Measurements from ENCODE around the gene MUC5AC. TPM values are rescaled to one million over a fixed set of nuclear protein-coding genes. Genes with fewer than 3 reads are reported as not detected.
A peak's percentile ranks its signal among the peaks of the same experiment; 100 is the strongest.

Gene MUC5AC
- total RNA-seq, 1 donor from 2014 or later: 0.11 TPM

GRCh38 chr11:1195682-1196515, 38.1 kb downstream of the MUC5AC start:
- intact Hi-C loops (cut with DNase I): no loop called here
- no peak overlapping the region for H3K27ac ChIP-seq
- no peak overlapping the region for H3K4me3 ChIP-seq
- H3K4me1 ChIP-seq: no peaks in the 10 kb centered on the region
- H3K9me3 ChIP-seq: no peaks in the 10 kb centered on the region
- H3K36me3 ChIP-seq: no peaks in the 10 kb centered on the region
- no peaks in the 10 kb centered on the region for H3K27me3 ChIP-seq
- DNase-seq (ENCODE audit: low spot score in 2 of 2): peak in 1 of 2 donors; percentile 59
- TF ChIP-seq CTCF (IDR thresholded peaks at IDR 0.05): no peak

DNA sequence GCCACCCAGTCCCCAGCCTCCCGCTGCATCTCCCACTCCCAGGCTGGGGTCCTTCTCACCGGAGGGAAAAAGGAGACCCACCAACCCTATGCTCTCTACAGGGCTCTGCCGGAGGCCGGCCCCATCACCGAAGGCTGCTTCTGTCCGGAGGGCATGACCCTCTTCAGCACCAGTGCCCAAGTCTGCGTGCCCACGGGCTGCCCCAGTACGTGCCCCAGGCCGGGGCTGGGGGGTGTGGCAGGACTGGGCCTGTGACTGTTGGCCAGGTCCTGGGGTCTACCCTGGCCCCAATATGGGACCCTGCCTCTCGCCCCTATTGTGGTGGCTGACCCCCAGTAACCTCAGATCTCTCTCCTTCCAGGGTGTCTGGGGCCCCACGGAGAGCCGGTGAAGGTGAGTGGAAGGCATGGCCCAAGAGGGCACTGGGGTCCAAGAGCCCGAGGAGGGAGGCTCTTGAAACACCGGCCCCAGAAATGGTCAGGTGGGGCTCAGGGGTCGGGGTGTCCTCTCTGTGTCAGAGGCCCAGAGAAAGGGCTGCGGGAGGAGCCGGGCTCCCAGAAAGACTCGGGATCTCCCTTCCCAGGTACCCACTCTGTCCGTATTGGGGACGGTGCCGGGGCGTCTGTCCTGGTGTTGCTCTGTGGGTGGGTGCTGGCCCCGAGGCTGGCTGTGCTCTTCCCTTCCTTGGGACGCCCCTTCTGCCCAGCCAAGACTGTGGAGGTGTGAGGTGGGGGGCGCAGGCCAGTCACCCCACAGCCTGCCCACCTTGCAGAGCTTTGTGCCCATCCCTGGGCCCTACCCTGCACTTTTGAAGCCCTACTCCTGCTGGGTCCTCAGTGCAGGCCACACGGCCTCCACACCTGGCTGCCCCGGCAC, 39.0 kb downstream of the MUC5AC start:
- Histone ChIP-seq H3K27ac (no peak overlapping the region), H3K9me3 (no peaks in the 10 kb centered on the region), H3K4me3 (no peak overlapping the region), H3K36me3 (no peaks in the 10 kb centered on the region), H3K4me1 (no peaks in the 10 kb centered on the region), H3K27me3 (no peaks in the 10 kb centered on the region)
- intact Hi-C loops (cut with DNase I): no loop called here
- peak in 1 of 2 donors; percentile 59 for DNase-seq (ENCODE audit: low spot score in 2 of 2)
- TF ChIP-seq CTCF (IDR thresholded peaks at IDR 0.05): no peak

DNA sequence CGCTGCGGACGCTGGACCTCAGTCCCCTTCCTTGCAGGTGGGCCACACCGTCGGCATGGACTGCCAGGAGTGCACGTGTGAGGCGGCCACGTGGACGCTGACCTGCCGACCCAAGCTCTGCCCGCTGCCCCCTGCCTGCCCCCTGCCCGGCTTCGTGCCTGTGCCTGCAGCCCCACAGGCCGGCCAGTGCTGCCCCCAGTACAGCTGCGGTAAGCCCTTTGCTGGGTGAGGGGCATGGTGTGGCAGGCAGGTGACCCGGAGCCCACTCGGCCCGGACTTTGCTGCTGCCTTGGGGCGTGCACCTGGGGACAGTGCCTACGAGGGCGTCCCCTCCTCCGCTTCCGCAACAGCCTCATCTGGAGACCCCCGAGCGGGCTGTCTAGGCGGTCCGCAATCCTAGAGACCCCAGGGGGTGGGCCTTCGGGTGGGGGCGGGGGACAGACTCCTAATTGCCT, 39.7 kb downstream of the MUC5AC start:
- peak in 1 of 2 donors; percentile 56 for DNase-seq (ENCODE audit: low spot score in 2 of 2)
- H3K36me3 ChIP-seq: no peaks in the 10 kb centered on the region
- intact Hi-C loops (cut with DNase I): no loop called here
- H3K9me3 ChIP-seq: no peaks in the 10 kb centered on the region
- no peaks in the 10 kb centered on the region for H3K27me3 ChIP-seq
- H3K27ac ChIP-seq: no peak overlapping the region
- no peak for TF ChIP-seq CTCF (IDR thresholded peaks at IDR 0.05)
- H3K4me3 ChIP-seq: no peak overlapping the region
- no peaks in the 10 kb centered on the region for H3K4me1 ChIP-seq

DNA sequence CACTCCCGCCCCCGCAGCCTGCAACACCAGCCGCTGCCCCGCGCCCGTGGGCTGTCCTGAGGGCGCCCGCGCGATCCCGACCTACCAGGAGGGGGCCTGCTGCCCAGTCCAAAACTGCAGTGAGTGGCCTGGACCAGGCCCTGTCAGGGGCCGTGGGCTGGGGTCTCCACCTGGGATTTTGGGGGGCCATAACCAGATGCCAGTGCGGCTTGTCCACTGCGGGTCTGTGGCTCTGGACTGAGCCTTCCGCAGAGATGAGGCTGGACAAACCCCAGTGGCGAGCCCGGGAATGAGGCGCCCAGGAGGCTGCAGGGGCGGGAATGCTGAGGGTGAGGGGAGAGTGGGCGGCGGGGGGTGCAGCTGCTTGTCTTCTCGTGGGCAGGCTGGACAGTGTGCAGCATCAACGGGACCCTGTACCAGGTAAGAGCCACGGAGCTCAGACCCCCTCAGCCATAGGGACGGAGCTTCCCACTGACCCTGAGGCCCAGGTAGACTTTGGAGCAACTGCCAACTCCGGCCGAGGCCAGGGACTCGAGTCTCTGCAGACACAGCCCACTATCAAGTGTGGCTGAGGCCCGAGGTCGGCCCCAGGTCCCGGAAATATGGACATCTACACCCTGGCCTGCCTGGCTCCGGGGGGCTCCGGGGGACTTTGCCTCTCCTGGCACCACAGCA, 40.3 kb downstream of the MUC5AC start:
- Histone ChIP-seq H3K4me3 (no peak overlapping the region), H3K36me3 (no peaks in the 10 kb centered on the region), H3K27me3 (no peaks in the 10 kb centered on the region), H3K9me3 (no peaks in the 10 kb centered on the region), H3K4me1 (no peaks in the 10 kb centered on the region), H3K27ac (no peak overlapping the region)
- intact Hi-C loops (cut with DNase I): no loop called here
- DNase-seq (ENCODE audit: low spot score in 2 of 2): peak in 1 of 2 donors; percentile 63
- no peak for TF ChIP-seq CTCF (IDR thresholded peaks at IDR 0.05)

- intact Hi-C loops (cut with DNase I): no loop called here
- H3K27me3 ChIP-seq: no peaks in the 10 kb centered on the region
- H3K36me3 ChIP-seq: no peaks in the 10 kb centered on the region
- H3K27ac ChIP-seq: no peak overlapping the region
- peak in 1 of 2 donors; percentile 55 for DNase-seq (ENCODE audit: low spot score in 2 of 2)
- TF ChIP-seq CTCF (IDR thresholded peaks at IDR 0.05): no peak
- H3K4me1 ChIP-seq: no peaks in the 10 kb centered on the region
- H3K9me3 ChIP-seq: no peaks in the 10 kb centered on the region
- no peak overlapping the region for H3K4me3 ChIP-seq
These were observed 40.9 kb downstream of the MUC5AC start for GRCh38 chr11:1198561-1199240.

Measured in ascending aorta (tissue), 2 donors.